BE2C (cell line): ENCODE measurements around the gene CACNG3.

Source experiments
- DNase-seq: peaks from one replicate; pipeline ENCODE4 v3.0.0-alpha.2; 2020
- H3K27me3 ChIP-seq: fragments of 250-450 bp; sonication (Bioruptor Pico); 2 replicates; pipeline ENCODE4 v1.5.1; 2020; ENCODE audit warnings: mild to moderate bottlenecking
- H3K36me3 ChIP-seq: fragments of 250-450 bp; sonication (Bioruptor Pico); 2 replicates; pipeline ENCODE4 v1.5.1; 2020; ENCODE audit warnings: mild to moderate bottlenecking
- H3K4me1 ChIP-seq: fragments of 250-450 bp; sonication (Bioruptor Pico); 2 replicates; pipeline ENCODE4 v1.5.1; 2020
- H3K4me3 ChIP-seq: 2 replicates; pipeline ENCODE4 v1.5.1; 2011; ENCODE audit warnings: low read depth, low read length
- H3K9me3 ChIP-seq: fragments of 250-450 bp; sonication (Bioruptor Pico); 2 replicates; pipeline ENCODE4 v1.5.1; 2020
- CTCF ChIP-seq: IDR thresholded peaks from 2 replicates; pipeline ENCODE4 v1.5.1; 2012; ENCODE audit warnings: mild to moderate bottlenecking, low read depth, low read length

CACNG3 gene

GRCh38 chr16:24347556-24347955 lies 91.4 kb downstream of the CACNG3 start:
- H3K9me3 ChIP-seq, result no peaks in the 10 kb centered on the region
- no peak for TF ChIP-seq CTCF
- H3K4me1 ChIP-seq, result no peaks in the 10 kb centered on the region
- H3K4me3 ChIP-seq, result no peak overlapping the region
- H3K36me3 ChIP-seq, result no peaks in the 10 kb centered on the region
- no peak for DNase-seq
- H3K27me3 ChIP-seq, result no peaks in the 10 kb centered on the region

GRCh38 chr16:24348545-24349290 lies 92.6 kb downstream of the CACNG3 start:
- Histone ChIP-seq H3K27me3 (no peaks in the 10 kb centered on the region), H3K4me1 (no peaks in the 10 kb centered on the region), H3K4me3 (no peak overlapping the region), H3K36me3 (no peaks in the 10 kb centered on the region), H3K9me3 (no peaks in the 10 kb centered on the region)
- no peak for DNase-seq
- TF ChIP-seq CTCF, result no peak

DNA sequence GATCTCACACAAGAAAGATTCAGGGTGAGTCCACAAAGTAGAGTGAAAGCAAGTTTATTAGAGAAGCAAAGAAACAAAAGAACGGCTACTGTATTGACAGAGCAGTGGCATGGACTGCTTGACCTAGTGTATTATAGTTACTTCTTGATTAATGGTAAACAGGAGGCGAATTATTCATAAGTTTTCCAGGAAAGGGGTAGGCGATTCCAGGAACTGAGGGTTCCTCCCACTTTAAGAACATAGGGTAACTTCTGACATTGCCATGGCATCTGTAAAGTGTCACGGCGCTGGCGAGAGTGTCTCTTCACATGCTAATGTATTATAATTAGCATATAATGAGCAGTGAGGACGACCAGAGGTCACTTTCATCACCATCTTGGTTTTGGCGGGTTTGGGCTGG lies 93.2 kb downstream of the CACNG3 start:
- no peaks in the 10 kb centered on the region for H3K36me3 ChIP-seq
- no peak overlapping the region for H3K4me3 ChIP-seq
- no peaks in the 10 kb centered on the region for H3K9me3 ChIP-seq
- DNase-seq, result no peak
- H3K27me3 ChIP-seq, result no peaks in the 10 kb centered on the region
- no peak for TF ChIP-seq CTCF
- no peaks in the 10 kb centered on the region for H3K4me1 ChIP-seq

DNA sequence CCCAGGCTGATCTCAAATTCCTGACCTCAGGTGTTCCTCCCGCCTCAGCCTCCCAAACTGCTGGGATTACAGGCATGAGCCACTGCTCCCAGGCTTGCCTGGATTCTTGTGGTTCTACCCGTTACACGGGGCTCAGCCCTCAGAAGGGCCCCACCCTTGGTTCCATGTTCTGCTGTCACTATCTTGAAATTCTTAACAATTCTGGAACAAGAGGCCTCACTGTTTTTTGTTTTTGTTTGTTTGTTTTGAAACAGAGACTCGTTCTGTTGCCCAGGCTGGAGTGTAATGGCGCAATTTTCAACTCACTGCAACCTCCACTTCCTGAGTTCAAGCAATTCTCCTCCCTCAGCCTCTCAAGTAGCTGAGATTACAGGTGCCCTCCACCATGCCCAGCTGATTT lies 96.6 kb downstream of the CACNG3 start:
- H3K9me3 ChIP-seq, result no peaks in the 10 kb centered on the region
- H3K4me1 ChIP-seq, result no peaks in the 10 kb centered on the region
- no peaks in the 10 kb centered on the region for H3K27me3 ChIP-seq
- TF ChIP-seq CTCF, result no peak
- no peaks in the 10 kb centered on the region for H3K36me3 ChIP-seq
- DNase-seq, result no peak
- H3K4me3 ChIP-seq, result no peak overlapping the region

- no peaks in the 10 kb centered on the region for H3K4me1 ChIP-seq
- TF ChIP-seq CTCF, result no peak
- H3K27me3 ChIP-seq, result no peaks in the 10 kb centered on the region
- H3K9me3 ChIP-seq, result no peaks in the 10 kb centered on the region
- no peaks in the 10 kb centered on the region for H3K36me3 ChIP-seq
- H3K4me3 ChIP-seq, result no peak overlapping the region
- DNase-seq, result no peak
Observed at GRCh38 chr16:24353622-24354021, 97.5 kb downstream of the CACNG3 start.

DNA sequence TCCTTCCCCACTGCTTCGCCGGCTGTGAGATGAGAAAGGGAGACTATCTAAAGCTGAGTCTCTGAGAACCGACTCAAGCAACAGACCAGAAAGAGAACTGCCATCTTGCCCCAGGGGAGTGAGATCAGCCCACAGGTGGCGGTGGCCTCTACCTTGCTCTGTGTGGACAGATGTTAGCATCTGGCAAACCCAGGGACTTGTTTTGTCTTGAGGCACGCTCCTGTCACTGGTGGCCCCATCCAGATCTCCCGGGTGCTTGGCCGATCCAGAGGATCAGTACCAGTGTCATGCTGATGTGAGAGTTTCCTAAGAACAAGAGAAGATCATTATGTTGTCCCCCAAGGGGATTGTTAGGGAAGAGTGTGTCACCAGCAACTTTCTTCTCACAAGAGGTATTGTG lies 101.4 kb downstream of the CACNG3 start:
- TF ChIP-seq CTCF, result no peak
- Histone ChIP-seq H3K9me3 (no peaks in the 10 kb centered on the region), H3K4me1 (no peaks in the 10 kb centered on the region), H3K36me3 (no peaks in the 10 kb centered on the region), H3K27me3 (no peaks in the 10 kb centered on the region), H3K4me3 (no peak overlapping the region)
- no peak for DNase-seq
